Osteocyte (in vitro differentiated cells): ENCODE measurements around the gene EFL1. TPM values are rescaled to one million over a fixed set of nuclear protein-coding genes. Genes with fewer than 3 reads are reported as not detected.
"Not testable (repeated sequence)": the region's sequence is repeated elsewhere in the genome, so short reads cannot be mapped to it uniquely, and the experiment has no call there.

Source experiments
- DNase-seq: peaks from one replicate; pipeline ENCODE4 v3.0.0; 2021; ENCODE audit warnings: mixed read lengths; ENCODE audit not compliant: unreplicated experiment; ENCODE audit errors: extremely low spot score
- H3K27ac Mint-ChIP-seq: one replicate; pipeline ENCODE4 v1.8.0; 2021; ENCODE audit warnings: mild to moderate bottlenecking, mixed read lengths; ENCODE audit not compliant: unreplicated experiment
- H3K27me3 Mint-ChIP-seq: one replicate; pipeline ENCODE4 v1.8.0; 2021; ENCODE audit warnings: mixed read lengths; ENCODE audit not compliant: unreplicated experiment
- H3K36me3 Mint-ChIP-seq: one replicate; pipeline ENCODE4 v1.8.0; 2021; ENCODE audit warnings: mixed read lengths; ENCODE audit not compliant: unreplicated experiment
- H3K4me1 Mint-ChIP-seq: one replicate; pipeline ENCODE4 v1.8.0; 2021; ENCODE audit warnings: mixed read lengths; ENCODE audit not compliant: unreplicated experiment
- H3K4me3 Mint-ChIP-seq: one replicate; pipeline ENCODE4 v1.8.0; 2021; ENCODE audit warnings: mild to moderate bottlenecking, moderate library complexity, mixed read lengths; ENCODE audit not compliant: unreplicated experiment
- H3K9me3 Mint-ChIP-seq: one replicate; pipeline ENCODE4 v1.8.0; 2021; ENCODE audit warnings: mixed read lengths; ENCODE audit not compliant: unreplicated experiment
- total RNA-seq: library from RNA; stranded (reverse); gene quantifications from 2 replicates; pipeline ENCODE4 v1.2.1, GENCODE V29; 2021
- TF ChIP-seq, protein P1 (sequence below): fragments of 200-600 bp; sonication (generic); IDR thresholded peaks from 2 replicates; pipeline ENCODE4 v1.5.0; 2021; ENCODE audit warnings: antibody characterized with exemption, mild to moderate bottlenecking, moderate library complexity

The EFL1 gene
- total RNA-seq, 1 donor from 2014 or later, result 17.9 TPM

DNA sequence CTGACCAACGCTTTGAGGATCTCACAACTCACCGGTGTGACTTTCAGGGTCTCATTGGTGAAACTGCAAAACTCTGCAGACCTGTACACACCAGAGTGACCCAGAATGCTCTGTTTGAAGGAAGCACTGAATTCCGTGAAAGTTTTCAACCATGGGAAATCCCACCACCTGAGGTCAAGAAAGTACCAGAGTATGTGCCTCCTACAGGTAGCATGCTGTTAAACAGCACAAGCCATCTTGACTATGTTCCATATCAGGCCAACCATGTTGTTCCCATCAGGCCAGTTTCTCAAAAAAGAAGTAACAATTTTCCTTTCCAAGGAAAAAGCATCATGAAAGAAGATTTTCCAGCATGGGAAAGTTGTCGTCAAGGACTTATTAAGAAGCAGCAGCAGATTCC, 19.9 kb upstream of the EFL1 start:
- peaks cover 54% of the 10 kb centered on the region for H3K27me3 Mint-ChIP-seq
- H3K27ac Mint-ChIP-seq, H3K4me3 Mint-ChIP-seq, H3K9me3 Mint-ChIP-seq, DNase-seq, H3K4me1 Mint-ChIP-seq, H3K36me3 Mint-ChIP-seq: not testable (repeated sequence)

GRCh38 chr15:82281276-82281675, 18.7 kb upstream of the EFL1 start:
- H3K27me3 Mint-ChIP-seq, result peaks cover 54% of the 10 kb centered on the region
- not testable (repeated sequence) for H3K36me3 Mint-ChIP-seq, DNase-seq, H3K27ac Mint-ChIP-seq, H3K4me3 Mint-ChIP-seq, H3K9me3 Mint-ChIP-seq, H3K4me1 Mint-ChIP-seq
- TF ChIP-seq, protein P1, sequence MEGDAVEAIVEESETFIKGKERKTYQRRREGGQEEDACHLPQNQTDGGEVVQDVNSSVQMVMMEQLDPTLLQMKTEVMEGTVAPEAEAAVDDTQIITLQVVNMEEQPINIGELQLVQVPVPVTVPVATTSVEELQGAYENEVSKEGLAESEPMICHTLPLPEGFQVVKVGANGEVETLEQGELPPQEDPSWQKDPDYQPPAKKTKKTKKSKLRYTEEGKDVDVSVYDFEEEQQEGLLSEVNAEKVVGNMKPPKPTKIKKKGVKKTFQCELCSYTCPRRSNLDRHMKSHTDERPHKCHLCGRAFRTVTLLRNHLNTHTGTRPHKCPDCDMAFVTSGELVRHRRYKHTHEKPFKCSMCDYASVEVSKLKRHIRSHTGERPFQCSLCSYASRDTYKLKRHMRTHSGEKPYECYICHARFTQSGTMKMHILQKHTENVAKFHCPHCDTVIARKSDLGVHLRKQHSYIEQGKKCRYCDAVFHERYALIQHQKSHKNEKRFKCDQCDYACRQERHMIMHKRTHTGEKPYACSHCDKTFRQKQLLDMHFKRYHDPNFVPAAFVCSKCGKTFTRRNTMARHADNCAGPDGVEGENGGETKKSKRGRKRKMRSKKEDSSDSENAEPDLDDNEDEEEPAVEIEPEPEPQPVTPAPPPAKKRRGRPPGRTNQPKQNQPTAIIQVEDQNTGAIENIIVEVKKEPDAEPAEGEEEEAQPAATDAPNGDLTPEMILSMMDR, result peak; percentile 45

DNA sequence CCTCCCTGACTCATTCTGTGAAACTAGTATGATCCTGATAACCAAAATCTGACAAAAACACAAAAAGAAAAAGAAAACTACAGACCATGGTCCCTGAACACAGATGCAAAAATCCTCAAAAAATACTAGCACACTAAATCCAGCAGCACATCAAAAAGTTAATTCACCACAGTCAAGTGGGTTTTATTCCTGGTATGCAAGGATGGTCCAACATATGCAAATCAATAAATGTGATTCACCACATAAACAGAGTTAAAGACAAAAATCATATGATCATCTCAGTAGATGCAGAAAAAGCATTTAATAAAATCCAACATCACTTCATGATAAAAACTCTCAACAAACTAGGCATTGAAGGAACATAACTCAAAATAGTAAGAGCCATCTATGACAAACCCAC, 12.9 kb upstream of the EFL1 start:
- TF ChIP-seq, protein P1, result no peak
- H3K4me3 Mint-ChIP-seq, result no peak overlapping the region
- no peak for DNase-seq
- peaks cover 45% of the 10 kb centered on the region for H3K27me3 Mint-ChIP-seq
- peaks cover 11% of the 10 kb centered on the region for H3K36me3 Mint-ChIP-seq
- no peaks in the 10 kb centered on the region for H3K4me1 Mint-ChIP-seq
- no peak overlapping the region for H3K27ac Mint-ChIP-seq
- peaks cover 18% of the 10 kb centered on the region for H3K9me3 Mint-ChIP-seq

- Mint-ChIP-seq H3K4me1 (no peaks in the 10 kb centered on the region), H3K4me3 (no peak overlapping the region), H3K9me3 (peaks cover 18% of the 10 kb centered on the region), H3K27me3 (peaks cover 17% of the 10 kb centered on the region), H3K27ac (no peak overlapping the region), H3K36me3 (peaks cover 11% of the 10 kb centered on the region)
- DNase-seq, result no peak
- TF ChIP-seq, protein P1, result no peak
Observed at GRCh38 chr15:82272154-82272553, 9.6 kb upstream of the EFL1 start.

DNA sequence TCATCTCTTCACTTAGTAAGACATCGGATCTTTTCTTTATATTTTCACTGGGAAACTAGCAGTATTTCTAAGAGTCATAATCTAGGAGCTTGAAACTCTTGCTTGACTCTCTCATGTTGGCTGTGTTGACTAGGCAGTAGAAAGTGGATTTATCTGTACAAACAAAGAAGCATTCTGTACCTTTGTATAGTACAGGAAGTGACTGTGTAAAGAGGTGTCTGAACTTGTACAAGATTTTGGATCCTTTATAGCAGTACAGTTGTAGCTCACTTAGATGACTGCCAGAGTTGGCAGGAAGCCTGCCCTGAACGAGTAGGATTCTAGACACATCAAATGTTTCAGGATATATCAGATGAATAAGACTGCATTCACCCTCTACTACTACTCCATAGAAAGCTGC, 5.9 kb upstream of the EFL1 start:
- not testable (repeated sequence) for H3K4me3 Mint-ChIP-seq, H3K9me3 Mint-ChIP-seq, H3K4me1 Mint-ChIP-seq, H3K36me3 Mint-ChIP-seq, H3K27me3 Mint-ChIP-seq, DNase-seq, H3K27ac Mint-ChIP-seq

- not testable (repeated sequence) for H3K4me1 Mint-ChIP-seq, H3K27ac Mint-ChIP-seq, H3K27me3 Mint-ChIP-seq, H3K9me3 Mint-ChIP-seq, H3K4me3 Mint-ChIP-seq, DNase-seq, H3K36me3 Mint-ChIP-seq
Observed at GRCh38 chr15:82267137-82267536, 4.6 kb upstream of the EFL1 start.

- Mint-ChIP-seq H3K9me3 (no peaks in the 10 kb centered on the region), H3K27me3 (no peaks in the 10 kb centered on the region), H3K4me3 (peak overlapping the region; percentile 94), H3K36me3 (peaks cover 4% of the 10 kb centered on the region), H3K4me1 (peaks cover 23% of the 10 kb centered on the region), H3K27ac (peak overlapping the region; percentile 90)
- DNase-seq, result no peak
- TF ChIP-seq, protein P1, result no peak
Observed at GRCh38 chr15:82263350-82263749, 816 bp upstream of the EFL1 start.

- peak overlapping the region; percentile 94 for H3K4me3 Mint-ChIP-seq
- peaks cover 23% of the 10 kb centered on the region for H3K4me1 Mint-ChIP-seq
- not testable (repeated sequence) for H3K9me3 Mint-ChIP-seq, H3K27me3 Mint-ChIP-seq, DNase-seq
- peak overlapping the region; percentile 90 for H3K27ac Mint-ChIP-seq
- peaks cover 13% of the 10 kb centered on the region for H3K36me3 Mint-ChIP-seq
Observed at GRCh38 chr15:82261566-82262421, 740 bp downstream of the EFL1 start.
